ENCODE data around the gene MAFB.

GRCh38 chr20:40720826-40721225 lies 31.8 kb upstream of the MAFB start:
- TF ChIP-seq CTCF (conservative IDR thresholded peaks at IDR 0.05; ENCODE audit: low read depth, low read length) (no peak), EZH2 (IDR thresholded peaks at IDR 0.05; ENCODE audit: borderline replicate concordance, low read depth, low read length, poor library complexity, severe bottlenecking) (no peak)

Data from A673 (cell line).